Stimulated activated memory B cell treated with anti-CD40 and anti-IgM and Interleukin-4, amounts not matched to agents 10 μg/mL and 1 μg/mL and 100 μg/mL, for 72 hours (primary cell): ENCODE results near the gene MICU1.

Experiments
- ATAC-seq: fragments of 150-1000 bp; cut with Tn5 transposase; 2 replicates; pipeline ENCODE4 v1.10.0; 2021
- H3K27ac Mint-ChIP-seq: one replicate; pipeline ENCODE4 v1.8.0; 2022; ENCODE audit warnings: mild to moderate bottlenecking, mixed read lengths
- H3K27me3 Mint-ChIP-seq: one replicate; pipeline ENCODE4 v1.8.0; 2022; ENCODE audit warnings: mixed read lengths
- H3K36me3 Mint-ChIP-seq: one replicate; pipeline ENCODE4 v1.8.0; 2022; ENCODE audit warnings: mixed read lengths
- H3K4me1 Mint-ChIP-seq: one replicate; pipeline ENCODE4 v1.8.0; 2022; ENCODE audit warnings: mixed read lengths
- H3K4me3 Mint-ChIP-seq: one replicate; pipeline ENCODE4 v1.8.0; 2022; ENCODE audit warnings: mild to moderate bottlenecking, moderate library complexity, mixed read lengths
- H3K9me3 Mint-ChIP-seq: one replicate; pipeline ENCODE4 v1.8.0; 2022; ENCODE audit warnings: mixed read lengths

Gene MICU1

GRCh38 chr10:72509941-72510340 is 115.9 kb downstream of the MICU1 start:
- Mint-ChIP-seq H3K36me3 (peaks cover 41% of the 10 kb centered on the region), H3K27ac (no peak overlapping the region), H3K27me3 (no peaks in the 10 kb centered on the region), H3K4me1 (no peaks in the 10 kb centered on the region), H3K9me3 (peaks cover 16% of the 10 kb centered on the region), H3K4me3 (no peak overlapping the region)
- no peak for ATAC-seq

- peaks cover 15% of the 10 kb centered on the region for H3K9me3 Mint-ChIP-seq
- no peaks in the 10 kb centered on the region for H3K4me1 Mint-ChIP-seq
- H3K36me3 Mint-ChIP-seq, result peaks cover 39% of the 10 kb centered on the region
- no peaks in the 10 kb centered on the region for H3K27me3 Mint-ChIP-seq
- no peak overlapping the region for H3K27ac Mint-ChIP-seq
- no peak overlapping the region for H3K4me3 Mint-ChIP-seq
- no peak for ATAC-seq
Measured at GRCh38 chr10:72509206-72509799, 116.6 kb downstream of the MICU1 start.

- no peak overlapping the region for H3K4me3 Mint-ChIP-seq
Measured at GRCh38 chr10:72508033-72508432, 117.8 kb downstream of the MICU1 start.

GRCh38 chr10:72506474-72506873 is 119.4 kb downstream of the MICU1 start:
- no peak for ATAC-seq
- H3K4me1 Mint-ChIP-seq, result no peaks in the 10 kb centered on the region
- peaks cover 45% of the 10 kb centered on the region for H3K36me3 Mint-ChIP-seq
- H3K27me3 Mint-ChIP-seq, result no peaks in the 10 kb centered on the region
- H3K9me3 Mint-ChIP-seq, result peaks cover 6% of the 10 kb centered on the region
- no peak overlapping the region for H3K4me3 Mint-ChIP-seq
- H3K27ac Mint-ChIP-seq, result no peak overlapping the region

More at GRCh38 chr10:72508033-72508432, 117.8 kb downstream of the MICU1 start:
- H3K9me3 Mint-ChIP-seq, result peaks cover 7% of the 10 kb centered on the region
- no peaks in the 10 kb centered on the region for H3K4me1 Mint-ChIP-seq
- H3K36me3 Mint-ChIP-seq, result peaks cover 42% of the 10 kb centered on the region
- no peaks in the 10 kb centered on the region for H3K27me3 Mint-ChIP-seq
- no peak overlapping the region for H3K27ac Mint-ChIP-seq
- no peak for ATAC-seq

GRCh38 chr10:72505435-72505834 is 120.4 kb downstream of the MICU1 start:
- ATAC-seq, result no peak
- H3K27ac Mint-ChIP-seq, result no peak overlapping the region
- peaks cover 45% of the 10 kb centered on the region for H3K36me3 Mint-ChIP-seq
- peaks cover 6% of the 10 kb centered on the region for H3K9me3 Mint-ChIP-seq
- no peak overlapping the region for H3K4me3 Mint-ChIP-seq
- no peaks in the 10 kb centered on the region for H3K4me1 Mint-ChIP-seq
- no peaks in the 10 kb centered on the region for H3K27me3 Mint-ChIP-seq

GRCh38 chr10:72503694-72504438 is 122.0 kb downstream of the MICU1 start:
- Mint-ChIP-seq H3K36me3 (peaks cover 45% of the 10 kb centered on the region), H3K4me3 (no peak overlapping the region), H3K27ac (no peak overlapping the region), H3K4me1 (no peaks in the 10 kb centered on the region), H3K9me3 (peaks cover 6% of the 10 kb centered on the region), H3K27me3 (no peaks in the 10 kb centered on the region)
- no peak for ATAC-seq

GRCh38 chr10:72503241-72503640 is 122.6 kb downstream of the MICU1 start:
- H3K4me1 Mint-ChIP-seq, result no peaks in the 10 kb centered on the region
- H3K36me3 Mint-ChIP-seq, result peaks cover 45% of the 10 kb centered on the region
- no peaks in the 10 kb centered on the region for H3K27me3 Mint-ChIP-seq
- no peak for ATAC-seq
- no peak overlapping the region for H3K27ac Mint-ChIP-seq
- H3K9me3 Mint-ChIP-seq, result peaks cover 6% of the 10 kb centered on the region
- H3K4me3 Mint-ChIP-seq, result no peak overlapping the region

- Mint-ChIP-seq H3K9me3 (peaks cover 6% of the 10 kb centered on the region), H3K4me1 (no peaks in the 10 kb centered on the region), H3K4me3 (no peak overlapping the region), H3K27me3 (no peaks in the 10 kb centered on the region), H3K36me3 (peaks cover 44% of the 10 kb centered on the region), H3K27ac (no peak overlapping the region)
- no peak for ATAC-seq
Measured at GRCh38 chr10:72502581-72502980, 123.3 kb downstream of the MICU1 start.

- Mint-ChIP-seq H3K9me3 (peaks cover 3% of the 10 kb centered on the region), H3K36me3 (peaks cover 20% of the 10 kb centered on the region), H3K4me1 (no peaks in the 10 kb centered on the region), H3K27me3 (no peaks in the 10 kb centered on the region), H3K4me3 (no peak overlapping the region), H3K27ac (no peak overlapping the region)
- ATAC-seq, result no peak
Measured at GRCh38 chr10:72499701-72500100, 126.2 kb downstream of the MICU1 start.

- Mint-ChIP-seq H3K36me3 (peaks cover 17% of the 10 kb centered on the region), H3K27ac (no peak overlapping the region), H3K9me3 (no peaks in the 10 kb centered on the region), H3K4me1 (no peaks in the 10 kb centered on the region), H3K4me3 (no peak overlapping the region), H3K27me3 (no peaks in the 10 kb centered on the region)
- ATAC-seq, result no peak
Measured at GRCh38 chr10:72490951-72491350, 134.9 kb downstream of the MICU1 start.

- ATAC-seq, result no peak
- H3K27ac Mint-ChIP-seq, result no peak overlapping the region
- no peaks in the 10 kb centered on the region for H3K27me3 Mint-ChIP-seq
Measured at GRCh38 chr10:72487521-72487920, 138.4 kb downstream of the MICU1 start.

GRCh38 chr10:72487116-72487515 is 138.8 kb downstream of the MICU1 start:
- Mint-ChIP-seq H3K27me3 (no peaks in the 10 kb centered on the region), H3K36me3 (peaks cover 16% of the 10 kb centered on the region), H3K27ac (no peak overlapping the region), H3K4me3 (no peak overlapping the region), H3K9me3 (no peaks in the 10 kb centered on the region), H3K4me1 (no peaks in the 10 kb centered on the region)
- ATAC-seq, result no peak

More at GRCh38 chr10:72487521-72487920, 138.4 kb downstream of the MICU1 start:
- H3K36me3 Mint-ChIP-seq, result peaks cover 20% of the 10 kb centered on the region
- H3K9me3 Mint-ChIP-seq, result no peaks in the 10 kb centered on the region
- no peak overlapping the region for H3K4me3 Mint-ChIP-seq
- no peaks in the 10 kb centered on the region for H3K4me1 Mint-ChIP-seq

GRCh38 chr10:72485701-72486100 is 140.2 kb downstream of the MICU1 start:
- Mint-ChIP-seq H3K27ac (no peak overlapping the region), H3K4me3 (no peak overlapping the region), H3K9me3 (no peaks in the 10 kb centered on the region), H3K36me3 (peaks cover 14% of the 10 kb centered on the region), H3K27me3 (no peaks in the 10 kb centered on the region), H3K4me1 (no peaks in the 10 kb centered on the region)
- ATAC-seq, result no peak

- no peaks in the 10 kb centered on the region for H3K4me1 Mint-ChIP-seq
- peaks cover 22% of the 10 kb centered on the region for H3K36me3 Mint-ChIP-seq
- no peaks in the 10 kb centered on the region for H3K27me3 Mint-ChIP-seq
- no peaks in the 10 kb centered on the region for H3K9me3 Mint-ChIP-seq
- H3K27ac Mint-ChIP-seq, result no peak overlapping the region
- ATAC-seq, result no peak
- H3K4me3 Mint-ChIP-seq, result no peak overlapping the region
Measured at GRCh38 chr10:72484521-72484920, 141.4 kb downstream of the MICU1 start.

- H3K4me3 Mint-ChIP-seq, result no peak overlapping the region
- H3K9me3 Mint-ChIP-seq, result no peaks in the 10 kb centered on the region
- H3K27me3 Mint-ChIP-seq, result no peaks in the 10 kb centered on the region
- ATAC-seq, result no peak
- H3K36me3 Mint-ChIP-seq, result peaks cover 22% of the 10 kb centered on the region
- H3K27ac Mint-ChIP-seq, result no peak overlapping the region
- no peaks in the 10 kb centered on the region for H3K4me1 Mint-ChIP-seq
Measured at GRCh38 chr10:72483471-72483870, 142.4 kb downstream of the MICU1 start.

GRCh38 chr10:72480861-72481260 is 145.0 kb downstream of the MICU1 start:
- no peak overlapping the region for H3K4me3 Mint-ChIP-seq
- no peak overlapping the region for H3K27ac Mint-ChIP-seq
- ATAC-seq, result no peak
- peaks cover 19% of the 10 kb centered on the region for H3K36me3 Mint-ChIP-seq
- no peaks in the 10 kb centered on the region for H3K4me1 Mint-ChIP-seq
- H3K27me3 Mint-ChIP-seq, result no peaks in the 10 kb centered on the region
- no peaks in the 10 kb centered on the region for H3K9me3 Mint-ChIP-seq
